Measurements from ENCODE around the gene TTC33. TPM values are rescaled to one million over a fixed set of nuclear protein-coding genes. Genes with fewer than 3 reads are reported as not detected.

The TTC33 gene
- total RNA-seq, 3 donors from 2014 or later = 17.6 to 28.1 (median 18.4) TPM

DNA sequence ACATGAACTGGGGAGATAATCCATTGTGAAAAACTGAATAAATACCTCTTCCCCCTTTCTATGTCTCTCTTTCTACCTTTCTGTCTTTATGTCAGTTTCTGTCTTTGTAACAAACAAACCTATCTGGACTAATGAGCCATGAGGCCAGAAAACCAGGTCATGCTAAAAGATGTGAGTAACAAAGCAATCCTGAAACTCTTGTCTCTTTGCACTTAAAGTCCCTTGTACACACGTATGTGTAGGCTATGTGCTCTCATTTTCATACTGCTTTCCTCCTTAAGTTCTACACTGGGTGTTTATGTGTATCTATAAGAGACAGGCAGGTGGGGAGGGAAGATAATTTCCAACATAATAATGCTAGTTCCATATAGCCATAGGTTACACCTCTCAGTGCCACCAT, 199.9 kb downstream of the TTC33 start:
- Histone ChIP-seq H3K4me1 (no peaks in the 10 kb centered on the region), H3K27me3 (no peaks in the 10 kb centered on the region), H3K9me3 (no peaks in the 10 kb centered on the region), H3K27ac (no peak overlapping the region), H3K4me3 (no peak overlapping the region), H3K36me3 (no peaks in the 10 kb centered on the region)
- intact Hi-C loops (cut with DNase I; ENCODE audit: low total_unique reads) = no loop called here
- TF ChIP-seq POLR2A (IDR thresholded peaks at IDR 0.05) = no peak
- no peak for TF ChIP-seq POLR2AphosphoS5 (IDR thresholded peaks at IDR 0.05)
- TF ChIP-seq CTCF (IDR thresholded peaks at IDR 0.05) = no peak
- DNase-seq (ENCODE audit: low spot score in 2 of 2) = no peak

DNA sequence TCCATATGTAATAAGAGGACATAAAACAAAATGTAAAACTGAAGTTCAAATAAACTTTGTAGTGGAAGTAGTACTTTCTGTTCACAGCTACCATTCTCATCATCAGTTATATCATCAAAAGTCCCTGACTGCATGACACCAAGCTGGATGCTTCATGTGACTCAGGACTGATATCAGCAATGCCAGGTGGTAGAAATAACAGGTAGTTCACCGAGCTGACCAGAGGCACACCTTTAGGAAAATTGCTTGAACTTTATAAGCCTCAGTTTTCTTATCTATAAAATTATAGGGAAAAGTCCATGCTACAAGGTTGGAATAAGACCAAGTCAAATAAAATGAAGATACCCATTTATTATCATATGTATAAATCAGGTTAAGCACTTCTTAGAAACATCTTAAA, 200.9 kb downstream of the TTC33 start:
- Histone ChIP-seq H3K36me3 (no peaks in the 10 kb centered on the region), H3K9me3 (no peaks in the 10 kb centered on the region), H3K27me3 (no peaks in the 10 kb centered on the region), H3K4me1 (no peaks in the 10 kb centered on the region), H3K4me3 (no peak overlapping the region), H3K27ac (no peak overlapping the region)
- intact Hi-C loops (cut with DNase I; ENCODE audit: low total_unique reads) = no loop called here
- DNase-seq (ENCODE audit: low spot score in 2 of 2) = no peak
- TF ChIP-seq CTCF (IDR thresholded peaks at IDR 0.05) (no peak), POLR2AphosphoS5 (IDR thresholded peaks at IDR 0.05) (no peak), POLR2A (IDR thresholded peaks at IDR 0.05) (no peak)

GRCh38 chr5:40554054-40554453, 201.7 kb downstream of the TTC33 start:
- H3K9me3 ChIP-seq = no peaks in the 10 kb centered on the region
- H3K27me3 ChIP-seq = no peaks in the 10 kb centered on the region
- intact Hi-C loops (cut with DNase I; ENCODE audit: low total_unique reads) = no loop called here
- DNase-seq (ENCODE audit: low spot score in 2 of 2) = no peak
- no peaks in the 10 kb centered on the region for H3K4me1 ChIP-seq
- TF ChIP-seq CTCF (IDR thresholded peaks at IDR 0.05) = no peak
- TF ChIP-seq POLR2AphosphoS5 (IDR thresholded peaks at IDR 0.05) = no peak
- no peak for TF ChIP-seq POLR2A (IDR thresholded peaks at IDR 0.05)
- H3K27ac ChIP-seq = no peak overlapping the region
- H3K4me3 ChIP-seq = no peak overlapping the region
- H3K36me3 ChIP-seq = no peaks in the 10 kb centered on the region

DNA sequence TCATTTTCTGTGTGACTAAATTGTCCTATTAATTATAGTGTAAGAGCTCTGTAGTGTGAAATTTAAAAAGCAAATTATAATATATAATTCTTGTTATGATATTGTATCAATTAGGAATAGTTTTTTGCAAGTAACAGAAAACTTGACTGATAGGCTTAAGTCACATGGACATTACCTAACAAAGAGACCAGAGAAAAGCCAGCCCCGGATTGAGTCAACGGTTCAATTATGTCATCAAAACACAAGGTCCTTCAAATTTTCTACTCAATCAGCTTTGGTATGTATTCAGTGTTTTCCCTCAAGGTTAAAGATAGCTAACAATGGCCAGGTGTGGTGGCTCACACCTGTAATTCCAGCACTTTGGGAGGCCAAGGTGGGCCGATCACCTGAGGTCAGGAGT, 202.8 kb downstream of the TTC33 start:
- no peak for DNase-seq (ENCODE audit: low spot score in 2 of 2)

More for the DNA sequence above, 202.8 kb downstream of the TTC33 start:
- no peak overlapping the region for H3K4me3 ChIP-seq
- no peaks in the 10 kb centered on the region for H3K36me3 ChIP-seq
- TF ChIP-seq CTCF (IDR thresholded peaks at IDR 0.05) (no peak), POLR2AphosphoS5 (IDR thresholded peaks at IDR 0.05) (no peak), POLR2A (IDR thresholded peaks at IDR 0.05) (no peak)
- intact Hi-C loops (cut with DNase I; ENCODE audit: low total_unique reads) = no loop called here
- no peak overlapping the region for H3K27ac ChIP-seq
- H3K4me1 ChIP-seq = no peaks in the 10 kb centered on the region
- H3K27me3 ChIP-seq = no peaks in the 10 kb centered on the region
- H3K9me3 ChIP-seq = no peaks in the 10 kb centered on the region
